Measurements from ENCODE around the gene MYO18A. TPM values are rescaled to one million over a fixed set of nuclear protein-coding genes. Genes with fewer than 3 reads are reported as not detected.

Gene MYO18A
- total RNA-seq, 2 donors from 2014 or later, result 106 to 332 TPM

- ATAC-seq (ENCODE audit: insufficient number of reproducible peaks, low FRiP score, low read depth) (no peak), DNase-seq (ENCODE audit: low spot score) (no peak)
- Histone ChIP-seq H3K4me3 (no peak overlapping the region), H3K27me3 (replicated peaks; ENCODE audit: insufficient read depth) (no peaks in the 10 kb centered on the region), H3K9me3 (no peaks in the 10 kb centered on the region), H3K27ac (no peak overlapping the region), H3K4me1 (ENCODE audit: control insufficient read depth in 1 of 2, low read depth in 2 of 2) (no peaks in the 10 kb centered on the region), H3K36me3 (no peaks in the 10 kb centered on the region)
- TF ChIP-seq CTCF (IDR thresholded peaks at IDR 0.05), result no peak
Measured at GRCh38 chr17:29051194-29051593, 129.0 kb downstream of the MYO18A start.

- no peaks in the 10 kb centered on the region for H3K27me3 ChIP-seq (replicated peaks; ENCODE audit: insufficient read depth)
- ATAC-seq (ENCODE audit: insufficient number of reproducible peaks, low FRiP score, low read depth) (no peak), DNase-seq (ENCODE audit: low spot score) (no peak)
Measured at GRCh38 chr17:29050176-29050575, 130.0 kb downstream of the MYO18A start.

GRCh38 chr17:29049541-29050145 is 130.6 kb downstream of the MYO18A start:
- no peaks in the 10 kb centered on the region for H3K4me1 ChIP-seq (ENCODE audit: control insufficient read depth in 1 of 2, low read depth in 2 of 2)
- H3K27ac ChIP-seq, result no peak overlapping the region
- no peaks in the 10 kb centered on the region for H3K9me3 ChIP-seq
- H3K4me3 ChIP-seq, result no peak overlapping the region
- DNase-seq (ENCODE audit: low spot score) (no peak), ATAC-seq (ENCODE audit: insufficient number of reproducible peaks, low FRiP score, low read depth) (no peak)
- no peak for TF ChIP-seq CTCF (IDR thresholded peaks at IDR 0.05)
- no peaks in the 10 kb centered on the region for H3K36me3 ChIP-seq
- H3K27me3 ChIP-seq (replicated peaks; ENCODE audit: insufficient read depth), result no peaks in the 10 kb centered on the region

More at GRCh38 chr17:29050176-29050575, 130.0 kb downstream of the MYO18A start:
- Histone ChIP-seq H3K36me3 (no peaks in the 10 kb centered on the region), H3K4me3 (no peak overlapping the region), H3K4me1 (ENCODE audit: control insufficient read depth in 1 of 2, low read depth in 2 of 2) (no peaks in the 10 kb centered on the region), H3K27ac (no peak overlapping the region), H3K9me3 (no peaks in the 10 kb centered on the region)
- TF ChIP-seq CTCF (IDR thresholded peaks at IDR 0.05), result no peak

GRCh38 chr17:29048440-29049368 is 131.5 kb downstream of the MYO18A start:
- no peak for ATAC-seq (ENCODE audit: insufficient number of reproducible peaks, low FRiP score, low read depth)
- TF ChIP-seq CTCF (IDR thresholded peaks at IDR 0.05), result no peak
- Histone ChIP-seq H3K4me3 (no peak overlapping the region), H3K4me1 (ENCODE audit: control insufficient read depth in 1 of 2, low read depth in 2 of 2) (no peaks in the 10 kb centered on the region), H3K27me3 (replicated peaks; ENCODE audit: insufficient read depth) (no peaks in the 10 kb centered on the region), H3K36me3 (no peaks in the 10 kb centered on the region), H3K9me3 (no peaks in the 10 kb centered on the region), H3K27ac (no peak overlapping the region)
- no peak for DNase-seq (ENCODE audit: low spot score)

- H3K4me3 ChIP-seq, result no peak overlapping the region
- DNase-seq (ENCODE audit: low spot score), result no peak
- no peak for TF ChIP-seq CTCF (IDR thresholded peaks at IDR 0.05)
Measured at GRCh38 chr17:29046473-29046839, 133.7 kb downstream of the MYO18A start.

More at GRCh38 chr17:29046473-29046839, 133.7 kb downstream of the MYO18A start:
- ATAC-seq (ENCODE audit: insufficient number of reproducible peaks, low FRiP score, low read depth), result no peak
- no peaks in the 10 kb centered on the region for H3K27me3 ChIP-seq (replicated peaks; ENCODE audit: insufficient read depth)
- no peaks in the 10 kb centered on the region for H3K9me3 ChIP-seq
- no peaks in the 10 kb centered on the region for H3K36me3 ChIP-seq
- H3K27ac ChIP-seq, result no peak overlapping the region
- peaks cover 0 to 7% of the 10 kb centered on the region in 2 donors for H3K4me1 ChIP-seq (ENCODE audit: control insufficient read depth in 1 of 2, low read depth in 2 of 2)

Data from thoracic aorta (tissue), 2 donors.